Stomach (tissue), 4 donors: ENCODE measurements around the gene UTRN.

Experiments
- CTCF ChIP-seq, 7 experiments: fragments of 450-650 bp in 4 of 7; fragments of 200-600 bp in 3 of 7; sonication (generic) in 3 of 7; IDR thresholded peaks; one replicate each; pipeline ENCODE4 v1.5.1; 2016 to 2019; ENCODE audit warnings: antibody characterized with exemption in 7 of 7, control low read depth in 2 of 7, mild to moderate bottlenecking in 1 of 7
- EP300 ChIP-seq: sonication (generic); formaldehyde crosslinking; IDR thresholded peaks from one replicate; pipeline ENCODE4 v1.6.1; 2017; ENCODE audit warnings: antibody characterized with exemption

GRCh38 chr6:144279484-144280150, 5.5 kb upstream of the UTRN start:
- TF ChIP-seq CTCF (IDR thresholded peaks at IDR 0.05) (no peak), EP300 (no peak)
